Stimulated activated CD4-positive, alpha-beta T cell treated with anti-CD3 and anti-CD28 coated beads, TNF-alpha, amount 100 ng/mL, for 1 hour (primary cell): ENCODE results near the gene ENPP3.
"Not testable (repeated sequence)": the region's sequence is repeated elsewhere in the genome, so short reads cannot be mapped to it uniquely, and the experiment has no call there.

Source experiments
- DNase-seq, 3 donors: peaks; one replicate each; pipeline ENCODE4 v3.0.0-alpha.2; 2020; ENCODE audit warnings: low read depth in 3 of 3, low spot score in 1 of 3

The ENPP3 gene

DNA sequence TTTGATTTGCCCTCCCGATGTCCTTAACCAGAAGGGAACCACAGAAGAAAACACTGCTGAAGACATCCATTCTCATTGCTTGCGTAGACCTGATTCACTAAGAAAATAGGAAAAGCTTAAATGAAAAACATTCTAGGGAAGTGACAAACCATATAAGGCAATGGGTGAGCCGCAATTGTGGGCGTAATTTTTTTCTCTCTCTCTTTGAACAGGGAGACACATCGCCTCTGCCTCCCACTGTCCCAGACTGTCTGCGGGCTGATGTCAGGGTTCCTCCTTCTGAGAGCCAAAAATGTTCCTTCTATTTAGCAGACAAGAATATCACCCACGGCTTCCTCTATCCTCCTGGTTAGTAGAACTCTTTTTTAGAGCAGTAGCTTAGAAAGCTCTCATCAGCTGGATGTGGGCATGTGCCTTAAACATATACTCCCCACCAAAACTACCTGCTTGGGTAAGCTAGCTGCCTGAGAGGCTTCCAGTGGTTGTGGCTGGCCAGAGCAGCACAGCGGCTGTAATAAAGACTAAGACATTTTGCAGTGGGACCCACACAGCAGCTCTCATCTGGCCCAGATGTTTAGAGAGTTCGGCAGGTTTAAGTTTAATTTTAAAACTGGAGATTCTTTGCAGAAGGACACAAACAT lies 96.4 kb downstream of the ENPP3 start:
- no peak for DNase-seq

GRCh38 chr6:131736003-131736596 lies 99.0 kb downstream of the ENPP3 start:
- DNase-seq, result no peak

DNA sequence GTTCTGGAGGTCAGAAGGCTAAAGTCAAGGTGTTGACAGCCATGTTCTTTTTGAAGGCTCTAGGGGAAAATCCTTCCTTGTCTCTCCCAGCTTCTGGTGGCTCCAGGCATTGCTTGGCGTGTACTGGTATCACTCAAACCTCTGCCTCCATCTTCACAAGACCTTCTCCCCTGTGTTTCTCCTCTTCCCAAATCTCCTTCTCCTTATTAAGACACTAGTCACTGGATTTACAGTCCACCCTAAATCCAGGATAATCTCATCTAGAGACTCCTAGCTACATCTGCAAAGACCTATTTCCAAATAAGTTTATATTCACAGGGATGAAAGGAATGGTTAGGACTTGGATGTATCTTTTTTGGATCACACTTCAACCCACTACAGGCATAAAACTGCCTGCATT lies 99.7 kb downstream of the ENPP3 start:
- no peak for DNase-seq

- no peak for DNase-seq
Measured at GRCh38 chr6:131739136-131739535, 102.0 kb downstream of the ENPP3 start.

DNA sequence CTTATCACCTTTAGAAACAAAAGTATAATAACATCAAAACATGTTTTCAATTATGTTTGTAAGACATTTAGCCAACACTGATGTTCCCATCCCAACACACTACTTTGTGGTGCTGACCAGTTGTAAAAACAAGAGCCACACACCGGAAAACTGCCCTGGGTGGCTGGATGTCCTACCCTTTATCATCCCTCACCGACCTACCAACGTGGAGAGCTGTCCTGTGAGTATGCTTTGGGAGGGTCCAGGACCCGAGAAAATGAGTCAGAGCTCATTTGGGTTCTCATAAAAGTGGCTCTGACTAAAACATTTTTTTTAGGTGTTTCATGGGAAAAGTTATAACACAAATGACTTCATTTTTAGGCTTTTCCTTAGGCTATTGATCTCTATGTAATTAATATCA lies 103.1 kb downstream of the ENPP3 start:
- DNase-seq, result no peak

GRCh38 chr6:131741688-131742393 lies 104.7 kb downstream of the ENPP3 start:
- DNase-seq, result no peak

DNA sequence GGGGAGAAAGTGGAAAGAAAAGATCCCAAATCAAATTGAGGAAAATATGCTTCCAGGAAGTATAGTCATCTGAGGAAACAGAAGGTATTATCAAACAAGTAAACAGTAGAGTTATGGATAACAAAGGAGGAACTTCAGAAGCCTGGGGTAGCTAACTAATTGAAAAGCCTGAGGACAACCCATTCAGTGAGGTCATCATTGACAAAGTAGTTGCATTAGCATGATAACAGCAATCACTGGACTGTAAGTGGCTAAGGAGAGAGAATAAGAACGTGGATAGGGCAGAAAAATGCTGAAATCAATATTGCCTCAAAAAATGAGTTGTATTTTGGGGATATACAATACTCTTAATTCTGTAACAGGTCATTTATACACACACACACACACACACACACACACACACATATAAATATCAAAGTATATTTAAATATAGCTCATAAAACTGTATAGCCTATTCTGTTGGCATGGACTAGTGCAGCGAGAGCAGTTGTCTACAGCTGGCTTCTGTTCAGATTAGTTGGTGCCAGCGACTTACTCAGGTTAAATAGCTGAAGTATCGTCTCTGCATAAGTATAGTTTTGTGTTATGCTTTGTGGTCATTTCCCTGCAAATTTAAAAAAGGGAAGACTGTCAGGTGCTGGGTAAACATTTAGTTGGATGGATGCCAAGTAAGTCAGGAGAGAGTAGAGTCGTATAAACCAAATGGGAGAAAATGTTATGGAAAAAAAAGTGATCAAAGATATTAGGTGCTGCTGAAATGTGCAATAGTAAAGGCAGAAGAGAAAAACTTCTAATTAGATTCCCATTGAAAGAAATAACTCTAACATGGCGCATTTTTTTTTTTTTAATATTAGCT lies 107.6 kb downstream of the ENPP3 start:
- DNase-seq, result no peak

GRCh38 chr6:131745476-131745875 lies 108.4 kb downstream of the ENPP3 start:
- no peak for DNase-seq

GRCh38 chr6:131747821-131748353 lies 110.8 kb downstream of the ENPP3 start:
- no peak for DNase-seq

GRCh38 chr6:131749023-131749422 lies 111.9 kb downstream of the ENPP3 start:
- no peak for DNase-seq

GRCh38 chr6:131751012-131751715 lies 114.1 kb downstream of the ENPP3 start:
- not testable (repeated sequence) for DNase-seq

DNA sequence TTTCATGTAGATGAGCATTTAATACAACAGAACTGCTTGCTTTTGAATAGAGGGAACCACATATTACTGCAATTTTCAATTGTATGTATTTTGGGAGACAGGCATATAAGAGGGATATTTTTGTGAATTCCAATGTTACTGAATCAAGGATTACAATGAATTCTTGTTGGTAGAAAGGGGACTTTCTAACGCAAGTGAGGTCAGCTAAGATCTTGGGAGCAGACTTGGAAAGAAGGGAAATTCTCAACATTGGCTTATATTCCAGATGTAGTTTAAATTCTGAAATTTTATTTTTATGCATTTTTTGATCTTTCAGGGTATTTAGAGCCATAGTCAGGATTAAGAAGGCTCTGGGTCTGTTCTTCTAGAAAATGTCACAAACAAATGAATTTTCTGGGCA lies 117.0 kb downstream of the ENPP3 start:
- no peak for DNase-seq

DNA sequence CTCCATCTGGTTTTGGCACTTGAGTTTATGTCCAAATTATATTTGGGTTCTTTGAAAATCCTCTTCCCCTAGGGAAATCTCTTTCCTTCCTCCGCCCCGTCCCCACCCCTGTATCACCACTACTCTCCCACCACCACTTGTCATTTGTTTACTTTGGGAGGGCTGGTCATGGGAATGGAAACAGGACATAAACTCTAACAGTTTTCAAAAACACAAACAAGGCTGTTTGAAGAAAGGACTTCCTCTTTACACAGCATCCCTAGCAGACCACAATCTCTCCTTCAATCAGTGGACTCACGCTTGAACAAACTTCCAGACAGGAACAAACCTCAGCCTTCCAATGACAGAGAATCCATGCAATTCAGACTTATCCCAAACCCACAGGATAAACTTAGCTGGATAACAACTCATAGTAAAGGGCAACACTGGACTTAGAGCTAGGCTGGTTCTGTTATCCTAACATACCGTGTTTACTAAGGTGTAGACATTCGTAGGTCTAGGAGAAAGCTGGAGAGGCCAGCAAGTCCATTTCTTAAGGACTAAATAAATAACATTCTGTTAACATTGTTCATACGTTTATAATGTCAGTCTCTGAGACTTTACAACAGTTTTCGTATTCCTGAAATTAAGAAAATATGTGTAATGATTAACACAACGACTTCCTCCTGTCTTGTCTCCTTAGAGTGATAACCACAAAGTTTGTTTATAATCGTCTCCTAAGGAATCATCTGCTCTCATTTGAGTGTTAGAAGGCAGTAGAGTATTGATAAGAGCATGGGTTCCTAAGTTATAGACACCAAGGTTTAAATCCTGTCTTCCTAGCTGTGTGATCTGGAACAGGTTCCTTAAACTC lies 117.8 kb downstream of the ENPP3 start:
- no peak for DNase-seq

DNA sequence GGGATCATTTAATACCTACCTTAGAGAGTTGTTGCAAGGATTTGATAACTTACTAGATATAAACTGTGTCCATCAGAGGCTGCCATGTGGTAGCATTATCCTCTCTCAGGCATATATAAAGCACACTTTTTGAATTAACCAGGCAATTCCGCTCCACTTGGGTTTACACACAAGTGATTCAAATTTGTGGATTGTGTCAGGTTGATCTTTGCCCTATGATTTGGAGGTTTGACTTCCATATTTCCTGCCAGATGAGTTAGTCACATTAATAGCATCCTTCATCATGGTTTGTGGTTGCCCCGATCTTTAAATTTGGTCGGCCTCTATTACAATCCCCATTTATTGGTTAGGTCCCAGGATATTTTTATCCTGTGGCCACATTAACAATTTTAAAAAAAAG lies 118.5 kb downstream of the ENPP3 start:
- no peak for DNase-seq

GRCh38 chr6:131756039-131756438 lies 118.9 kb downstream of the ENPP3 start:
- DNase-seq, result no peak

GRCh38 chr6:131758920-131759319 lies 121.8 kb downstream of the ENPP3 start:
- no peak for DNase-seq

GRCh38 chr6:131761060-131761761 lies 124.1 kb downstream of the ENPP3 start:
- no peak for DNase-seq

DNA sequence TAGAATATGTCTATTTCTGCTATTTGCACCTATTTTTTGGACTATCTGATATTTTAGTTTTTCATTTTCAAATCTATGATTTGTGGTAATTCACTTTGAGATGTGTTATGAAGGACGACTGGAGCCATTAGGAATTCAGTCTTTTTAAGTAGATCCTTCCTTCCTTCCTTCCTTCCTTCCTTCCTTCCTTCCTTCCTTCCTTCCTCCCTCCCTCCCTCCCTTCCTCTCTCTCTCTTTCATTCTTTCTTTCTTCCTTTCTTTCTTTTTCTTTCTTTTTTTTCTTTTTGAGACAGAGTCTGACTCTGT lies 124.6 kb downstream of the ENPP3 start:
- no peak for DNase-seq

- DNase-seq, result no peak
Measured at GRCh38 chr6:131762984-131763383, 125.9 kb downstream of the ENPP3 start.
